Ishikawa (cell line): ENCODE results near the gene AHCYL2.

Experiments
- CEBPB ChIP-seq: IDR thresholded peaks from 2 replicates; pipeline ENCODE4 v1.6.1; 2012
- CREB1 ChIP-seq: IDR thresholded peaks from 2 replicates; pipeline ENCODE4 v1.6.1; 2012; ENCODE audit warnings: low read depth
- EGR1 ChIP-seq: IDR thresholded peaks from 2 replicates; pipeline ENCODE4 v1.6.1; 2012
- EP300 ChIP-seq: IDR thresholded peaks from 2 replicates; pipeline ENCODE4 v1.6.1; 2012; ENCODE audit warnings: borderline replicate concordance
- FOXM1 ChIP-seq: IDR thresholded peaks from 2 replicates; pipeline ENCODE4 v1.6.1; 2012; ENCODE audit warnings: low read depth, borderline replicate concordance
- NFIC ChIP-seq: IDR thresholded peaks from 2 replicates; pipeline ENCODE4 v1.6.1; 2012
- RAD21 ChIP-seq: IDR thresholded peaks from 2 replicates; pipeline ENCODE4 v1.6.1; 2012; ENCODE audit warnings: low read depth
- TAF1 ChIP-seq: IDR thresholded peaks from 2 replicates; pipeline ENCODE4 v1.6.1; 2012; ENCODE audit warnings: low read depth, mild to moderate bottlenecking
- TCF12 ChIP-seq: IDR thresholded peaks from 2 replicates; pipeline ENCODE4 v1.6.1; 2012; ENCODE audit warnings: low read depth
- TEAD4 ChIP-seq: IDR thresholded peaks from 2 replicates; pipeline ENCODE4 v1.6.1; 2012
- YY1 ChIP-seq: IDR thresholded peaks from 2 replicates; pipeline ENCODE4 v1.6.1; 2012; ENCODE audit warnings: low read depth
- ZBTB7A ChIP-seq: IDR thresholded peaks from 2 replicates; pipeline ENCODE4 v1.6.1; 2012; ENCODE audit warnings: low read depth
- TF ChIP-seq, protein P1 (sequence below): IDR thresholded peaks from 2 replicates; pipeline ENCODE4 v1.6.1; 2012
- TF ChIP-seq, protein P2 (sequence below): IDR thresholded peaks from 2 replicates; pipeline ENCODE4 v1.6.1; 2012
- TF ChIP-seq, protein P3 (sequence below): IDR thresholded peaks from 2 replicates; pipeline ENCODE4 v1.6.1; 2012; ENCODE audit warnings: low read depth, mild to moderate bottlenecking

AHCYL2 gene

DNA sequence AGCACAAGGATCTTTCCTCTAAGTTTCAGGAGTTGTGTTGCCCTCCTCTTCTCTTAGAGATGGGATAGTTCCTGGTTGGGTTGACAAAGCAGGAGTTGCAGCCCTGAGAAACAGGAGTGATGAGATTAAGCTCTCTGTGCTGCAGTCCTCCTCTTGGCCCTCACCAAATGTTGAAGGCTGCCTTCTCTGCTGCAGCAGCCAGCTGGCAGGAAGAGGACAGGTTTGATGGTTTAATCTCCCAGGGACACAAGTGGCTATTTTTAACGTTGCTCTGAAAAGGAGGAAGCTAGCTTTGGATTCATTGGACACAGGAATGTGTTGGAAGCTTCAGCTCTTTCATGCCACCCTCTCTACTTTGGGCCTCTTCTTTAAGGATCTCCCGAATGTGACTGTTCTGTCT is 218.8 kb downstream of the AHCYL2 start:
- TF ChIP-seq FOXM1 (no peak), CEBPB (no peak), TAF1 (no peak), EGR1 (no peak), EP300 (no peak), RAD21 (no peak), TEAD4 (no peak), TCF12 (no peak)
- TF ChIP-seq, protein P1, sequence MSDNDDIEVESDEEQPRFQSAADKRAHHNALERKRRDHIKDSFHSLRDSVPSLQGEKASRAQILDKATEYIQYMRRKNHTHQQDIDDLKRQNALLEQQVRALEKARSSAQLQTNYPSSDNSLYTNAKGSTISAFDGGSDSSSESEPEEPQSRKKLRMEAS, result no peak
- TF ChIP-seq, protein P2, sequence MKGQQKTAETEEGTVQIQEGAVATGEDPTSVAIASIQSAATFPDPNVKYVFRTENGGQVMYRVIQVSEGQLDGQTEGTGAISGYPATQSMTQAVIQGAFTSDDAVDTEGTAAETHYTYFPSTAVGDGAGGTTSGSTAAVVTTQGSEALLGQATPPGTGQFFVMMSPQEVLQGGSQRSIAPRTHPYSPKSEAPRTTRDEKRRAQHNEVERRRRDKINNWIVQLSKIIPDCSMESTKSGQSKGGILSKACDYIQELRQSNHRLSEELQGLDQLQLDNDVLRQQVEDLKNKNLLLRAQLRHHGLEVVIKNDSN, result no peak
- TF ChIP-seq, protein P3, sequence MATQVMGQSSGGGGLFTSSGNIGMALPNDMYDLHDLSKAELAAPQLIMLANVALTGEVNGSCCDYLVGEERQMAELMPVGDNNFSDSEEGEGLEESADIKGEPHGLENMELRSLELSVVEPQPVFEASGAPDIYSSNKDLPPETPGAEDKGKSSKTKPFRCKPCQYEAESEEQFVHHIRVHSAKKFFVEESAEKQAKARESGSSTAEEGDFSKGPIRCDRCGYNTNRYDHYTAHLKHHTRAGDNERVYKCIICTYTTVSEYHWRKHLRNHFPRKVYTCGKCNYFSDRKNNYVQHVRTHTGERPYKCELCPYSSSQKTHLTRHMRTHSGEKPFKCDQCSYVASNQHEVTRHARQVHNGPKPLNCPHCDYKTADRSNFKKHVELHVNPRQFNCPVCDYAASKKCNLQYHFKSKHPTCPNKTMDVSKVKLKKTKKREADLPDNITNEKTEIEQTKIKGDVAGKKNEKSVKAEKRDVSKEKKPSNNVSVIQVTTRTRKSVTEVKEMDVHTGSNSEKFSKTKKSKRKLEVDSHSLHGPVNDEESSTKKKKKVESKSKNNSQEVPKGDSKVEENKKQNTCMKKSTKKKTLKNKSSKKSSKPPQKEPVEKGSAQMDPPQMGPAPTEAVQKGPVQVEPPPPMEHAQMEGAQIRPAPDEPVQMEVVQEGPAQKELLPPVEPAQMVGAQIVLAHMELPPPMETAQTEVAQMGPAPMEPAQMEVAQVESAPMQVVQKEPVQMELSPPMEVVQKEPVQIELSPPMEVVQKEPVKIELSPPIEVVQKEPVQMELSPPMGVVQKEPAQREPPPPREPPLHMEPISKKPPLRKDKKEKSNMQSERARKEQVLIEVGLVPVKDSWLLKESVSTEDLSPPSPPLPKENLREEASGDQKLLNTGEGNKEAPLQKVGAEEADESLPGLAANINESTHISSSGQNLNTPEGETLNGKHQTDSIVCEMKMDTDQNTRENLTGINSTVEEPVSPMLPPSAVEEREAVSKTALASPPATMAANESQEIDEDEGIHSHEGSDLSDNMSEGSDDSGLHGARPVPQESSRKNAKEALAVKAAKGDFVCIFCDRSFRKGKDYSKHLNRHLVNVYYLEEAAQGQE, result no peak

DNA sequence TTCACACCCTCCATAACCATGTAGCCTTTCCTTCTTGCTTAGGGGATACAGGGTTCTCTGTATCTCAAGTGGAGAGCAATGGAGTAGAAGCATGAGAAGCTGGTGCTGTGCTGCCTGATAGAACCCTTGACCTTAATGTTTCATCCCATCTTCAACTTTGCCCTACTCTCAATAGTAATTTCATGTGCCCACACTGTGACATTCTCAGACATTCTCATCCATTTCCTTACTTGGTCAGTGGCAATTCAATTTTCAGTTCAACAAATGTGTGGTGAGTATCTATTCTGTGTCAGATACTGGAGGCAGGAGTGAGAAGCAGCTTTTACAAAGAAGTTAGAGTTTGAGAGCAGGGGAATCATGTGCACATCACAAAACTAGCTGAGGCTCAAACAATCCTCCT is 225.5 kb downstream of the AHCYL2 start:
- TF ChIP-seq, protein P3, result no peak
- TF ChIP-seq TEAD4, result no peak
- no peak for TF ChIP-seq RAD21
- no peak for TF ChIP-seq CREB1
- TF ChIP-seq NFIC, result no peak
- TF ChIP-seq ZBTB7A, result no peak
- no peak for TF ChIP-seq TCF12
- TF ChIP-seq TAF1, result no peak
- no peak for TF ChIP-seq FOXM1
- TF ChIP-seq, protein P2, result no peak
- TF ChIP-seq, protein P1, result no peak
- no peak for TF ChIP-seq YY1
- no peak for TF ChIP-seq EP300

DNA sequence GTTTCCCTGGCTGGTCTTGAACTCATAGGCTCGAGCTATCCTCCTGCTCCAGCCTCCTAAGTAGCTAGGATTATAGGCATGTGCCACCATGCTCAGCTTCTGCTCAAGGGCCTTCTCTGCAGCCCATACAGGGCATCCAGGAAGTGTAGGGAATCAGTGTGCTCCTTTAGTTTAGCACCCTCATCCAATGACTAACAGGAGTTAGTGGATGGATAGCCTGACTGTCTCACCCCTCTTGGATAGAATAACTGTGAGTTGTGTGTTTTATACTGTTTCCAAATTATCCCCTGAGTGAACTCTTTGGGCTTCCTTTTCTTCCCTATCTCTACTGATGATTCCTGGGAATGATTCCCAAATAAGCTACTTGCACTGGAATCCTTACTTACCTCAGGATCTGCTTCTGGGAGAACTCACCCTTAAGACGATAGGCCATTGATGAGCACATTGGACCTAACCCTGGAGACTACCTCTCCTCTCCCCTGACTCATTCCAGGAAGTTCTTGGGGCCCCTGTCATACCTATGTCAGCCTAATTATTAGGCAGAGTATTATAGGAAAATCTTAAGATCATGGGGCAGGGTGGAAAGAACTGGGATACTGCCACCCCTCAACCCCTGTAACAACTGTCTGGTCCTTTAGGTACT is 227.9 kb downstream of the AHCYL2 start:
- TF ChIP-seq, protein P3, result no peak
- TF ChIP-seq TEAD4, result no peak
- TF ChIP-seq NFIC, result no peak
- TF ChIP-seq EGR1, result no peak
- TF ChIP-seq FOXM1, result no peak
- TF ChIP-seq YY1, result no peak
- TF ChIP-seq TCF12, result no peak
- TF ChIP-seq EP300, result no peak
- TF ChIP-seq, protein P1, result no peak
- no peak for TF ChIP-seq CREB1
- no peak for TF ChIP-seq TAF1
- no peak for TF ChIP-seq ZBTB7A
- no peak for TF ChIP-seq CEBPB
- TF ChIP-seq, protein P2, result no peak
- no peak for TF ChIP-seq RAD21
